ENCODE results near the gene NXT2. TPM values are rescaled to one million over a fixed set of nuclear protein-coding genes. Genes with fewer than 3 reads are reported as not detected.
"Not testable (repeated sequence)": the region's sequence is repeated elsewhere in the genome, so short reads cannot be mapped to it uniquely, and the experiment has no call there.

NXT2 gene
- total and polyA plus RNA-seq, 4 donors, result 7.4 to 16.8 (median 9.8) TPM

DNA sequence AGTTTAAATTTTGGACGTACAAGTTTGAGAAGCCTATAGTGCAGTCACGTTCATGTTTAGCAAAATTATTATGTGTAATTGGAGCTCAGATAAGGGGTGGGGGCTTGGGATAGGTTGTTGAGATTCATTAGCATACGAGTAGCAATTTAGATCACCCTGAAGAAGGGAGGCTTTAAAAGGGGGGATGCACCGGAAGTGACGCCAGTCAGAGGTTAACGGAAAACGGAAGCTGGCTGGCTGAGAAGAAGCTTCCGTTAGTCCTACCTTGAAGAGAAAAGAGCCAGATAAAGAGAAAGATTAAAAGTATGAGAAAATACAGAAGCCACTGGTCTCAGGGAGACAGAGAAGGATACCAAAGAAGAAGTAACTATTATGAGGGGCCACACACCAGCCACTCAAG lies 1.1 kb upstream of the NXT2 start:
- no peak for ATAC-seq (ENCODE audit: insufficient read depth, low FRiP score)
- 87 to 96% methylated on average over 8 of the region's 8 CpGs for WGBS, 2 donors
- TF ChIP-seq, protein P1, sequence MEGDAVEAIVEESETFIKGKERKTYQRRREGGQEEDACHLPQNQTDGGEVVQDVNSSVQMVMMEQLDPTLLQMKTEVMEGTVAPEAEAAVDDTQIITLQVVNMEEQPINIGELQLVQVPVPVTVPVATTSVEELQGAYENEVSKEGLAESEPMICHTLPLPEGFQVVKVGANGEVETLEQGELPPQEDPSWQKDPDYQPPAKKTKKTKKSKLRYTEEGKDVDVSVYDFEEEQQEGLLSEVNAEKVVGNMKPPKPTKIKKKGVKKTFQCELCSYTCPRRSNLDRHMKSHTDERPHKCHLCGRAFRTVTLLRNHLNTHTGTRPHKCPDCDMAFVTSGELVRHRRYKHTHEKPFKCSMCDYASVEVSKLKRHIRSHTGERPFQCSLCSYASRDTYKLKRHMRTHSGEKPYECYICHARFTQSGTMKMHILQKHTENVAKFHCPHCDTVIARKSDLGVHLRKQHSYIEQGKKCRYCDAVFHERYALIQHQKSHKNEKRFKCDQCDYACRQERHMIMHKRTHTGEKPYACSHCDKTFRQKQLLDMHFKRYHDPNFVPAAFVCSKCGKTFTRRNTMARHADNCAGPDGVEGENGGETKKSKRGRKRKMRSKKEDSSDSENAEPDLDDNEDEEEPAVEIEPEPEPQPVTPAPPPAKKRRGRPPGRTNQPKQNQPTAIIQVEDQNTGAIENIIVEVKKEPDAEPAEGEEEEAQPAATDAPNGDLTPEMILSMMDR (IDR thresholded peaks at IDR 0.05; ENCODE audit: control extremely low read depth, extremely low read depth), result no peak

DNA sequence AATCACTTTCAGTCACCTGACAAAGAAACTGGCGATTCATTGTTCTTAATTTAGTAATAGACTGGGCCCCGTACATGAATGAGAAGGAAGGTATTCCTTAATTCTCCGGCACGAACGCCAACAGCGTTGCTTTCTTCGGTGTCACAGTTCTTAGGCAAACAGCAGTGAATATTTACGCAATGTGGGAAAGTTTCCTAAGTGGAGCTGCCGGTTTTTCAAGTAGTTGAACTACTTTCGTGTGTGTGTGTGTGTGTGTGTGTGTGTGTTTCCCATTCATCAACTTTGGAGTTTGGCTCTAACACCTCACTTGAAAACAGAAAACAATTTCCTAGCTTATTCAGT lies 651 bp downstream of the NXT2 start:
- Histone ChIP-seq H3K9ac (ENCODE audit: insufficient read depth in 1 of 2, low read length in 2 of 2) (peak overlapping the region; percentile 33 to 73), H3K4me1 (ENCODE audit: control insufficient read depth in 5 of 5, insufficient read depth in 5 of 5, low read length in 5 of 5) (no peaks in the 10 kb centered on the region), H3K27me3 (ENCODE audit: control insufficient read depth in 3 of 3, insufficient read depth in 3 of 3, low read length in 2 of 3) (peaks cover 0 to 7% (median 0%) of the 10 kb centered on the region in 3 donors), H3K36me3 (ENCODE audit: control insufficient read depth in 4 of 4, insufficient read depth in 4 of 4, low read length in 4 of 4) (no peaks in the 10 kb centered on the region), H3K4me3 (no peak overlapping the region), H3K9me3 (ENCODE audit: control insufficient read depth in 4 of 4, insufficient read depth in 3 of 4, low read length in 3 of 4) (no peaks in the 10 kb centered on the region), H3K27ac (ENCODE audit: low read depth in 1 of 2, low read length in 1 of 2) (peak overlapping the region; percentile 86 to 89)
- TF ChIP-seq, protein P1 (IDR thresholded peaks at IDR 0.05; ENCODE audit: control extremely low read depth, extremely low read depth), result no peak
- 0 to 21% methylated on average over 10 of the region's 10 CpGs for WGBS, 2 donors
- DNase-seq, result peak; percentile 60 to 88 (median 86)
- ATAC-seq (ENCODE audit: insufficient read depth, low FRiP score), result peak; percentile 23

More for the DNA sequence above, 1.1 kb upstream of the NXT2 start:
- Histone ChIP-seq H3K27me3 (ENCODE audit: control insufficient read depth in 3 of 3, insufficient read depth in 3 of 3, low read length in 2 of 3) (peaks cover 0 to 16% (median 0%) of the 10 kb centered on the region in 3 donors), H3K9me3 (ENCODE audit: control insufficient read depth in 4 of 4, insufficient read depth in 3 of 4, low read length in 3 of 4) (no peaks in the 10 kb centered on the region), H3K4me3 (no peak overlapping the region), H3K9ac (ENCODE audit: insufficient read depth in 1 of 2, low read length in 2 of 2) (no peak overlapping the region), H3K27ac (ENCODE audit: low read depth in 1 of 2, low read length in 1 of 2) (no peak overlapping the region), H3K36me3 (ENCODE audit: control insufficient read depth in 4 of 4, insufficient read depth in 4 of 4, low read length in 4 of 4) (no peaks in the 10 kb centered on the region), H3K4me1 (ENCODE audit: control insufficient read depth in 5 of 5, insufficient read depth in 5 of 5, low read length in 5 of 5) (no peaks in the 10 kb centered on the region)
- no peak for DNase-seq

DNA sequence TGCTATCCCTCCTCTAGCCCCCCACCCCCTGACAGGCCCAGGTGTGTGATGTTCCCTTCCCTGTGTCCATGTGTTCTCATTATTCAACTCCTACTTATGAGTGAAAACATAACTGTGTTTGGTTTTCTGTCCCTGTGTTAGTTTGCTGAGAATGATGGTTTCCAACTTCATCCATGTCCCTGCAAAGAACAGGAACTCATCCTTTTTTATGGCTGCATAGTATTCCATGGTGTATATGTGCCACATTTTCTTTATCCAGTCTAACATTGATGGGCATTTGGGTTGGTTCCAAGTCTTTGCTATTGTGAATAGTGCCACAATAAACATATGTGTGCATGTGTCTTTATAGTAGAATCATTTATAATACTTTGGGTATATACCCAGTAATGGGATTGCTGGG lies 2.4 kb downstream of the NXT2 start:
- not testable (repeated sequence) for H3K36me3 ChIP-seq (ENCODE audit: control insufficient read depth in 4 of 4, insufficient read depth in 4 of 4, low read length in 4 of 4); H3K4me1 ChIP-seq (ENCODE audit: control insufficient read depth in 5 of 5, insufficient read depth in 5 of 5, low read length in 5 of 5); H3K4me3 ChIP-seq; H3K9ac ChIP-seq (ENCODE audit: insufficient read depth in 1 of 2, low read length in 2 of 2); H3K27ac ChIP-seq (ENCODE audit: low read depth in 1 of 2, low read length in 1 of 2); ATAC-seq (ENCODE audit: insufficient read depth, low FRiP score); DNase-seq; H3K9me3 ChIP-seq (ENCODE audit: control insufficient read depth in 4 of 4, insufficient read depth in 3 of 4, low read length in 3 of 4)
- H3K27me3 ChIP-seq (ENCODE audit: control insufficient read depth in 3 of 3, insufficient read depth in 3 of 3, low read length in 2 of 3), result peaks cover 0 to 12% (median 2%) of the 10 kb centered on the region in 3 donors

- no peaks in the 10 kb centered on the region for H3K9me3 ChIP-seq (ENCODE audit: control insufficient read depth in 4 of 4, insufficient read depth in 3 of 4, low read length in 3 of 4)
- H3K27me3 ChIP-seq (ENCODE audit: control insufficient read depth in 3 of 3, insufficient read depth in 3 of 3, low read length in 2 of 3), result no peaks in the 10 kb centered on the region
- ATAC-seq (ENCODE audit: insufficient read depth, low FRiP score) (no peak), DNase-seq (no peak)
- H3K4me1 ChIP-seq (ENCODE audit: control insufficient read depth in 5 of 5, insufficient read depth in 5 of 5, low read length in 5 of 5), result no peaks in the 10 kb centered on the region
- no peak overlapping the region for H3K4me3 ChIP-seq
- 38 to 39% methylated on average over 1 of the region's 1 CpG for WGBS, 2 donors
- TF ChIP-seq, protein P1 (IDR thresholded peaks at IDR 0.05; ENCODE audit: control extremely low read depth, extremely low read depth), result no peak
- no peak overlapping the region for H3K27ac ChIP-seq (ENCODE audit: low read depth in 1 of 2, low read length in 1 of 2)
- H3K36me3 ChIP-seq (ENCODE audit: control insufficient read depth in 4 of 4, insufficient read depth in 4 of 4, low read length in 4 of 4), result no peaks in the 10 kb centered on the region
- H3K9ac ChIP-seq (ENCODE audit: insufficient read depth in 1 of 2, low read length in 2 of 2), result no peak overlapping the region
These were observed 17.2 kb downstream of the NXT2 start for GRCh38 chrX:109553862-109554261.

- H3K36me3 ChIP-seq (ENCODE audit: control insufficient read depth in 4 of 4, insufficient read depth in 4 of 4, low read length in 4 of 4); H3K27ac ChIP-seq (ENCODE audit: low read depth in 1 of 2, low read length in 1 of 2); ATAC-seq (ENCODE audit: insufficient read depth, low FRiP score); H3K4me3 ChIP-seq; H3K9ac ChIP-seq (ENCODE audit: insufficient read depth in 1 of 2, low read length in 2 of 2); H3K9me3 ChIP-seq (ENCODE audit: control insufficient read depth in 4 of 4, insufficient read depth in 3 of 4, low read length in 3 of 4); DNase-seq; H3K4me1 ChIP-seq (ENCODE audit: control insufficient read depth in 5 of 5, insufficient read depth in 5 of 5, low read length in 5 of 5): not testable (repeated sequence)
- peaks cover 3 to 56% (median 7%) of the 10 kb centered on the region in 3 donors for H3K27me3 ChIP-seq (ENCODE audit: control insufficient read depth in 3 of 3, insufficient read depth in 3 of 3, low read length in 2 of 3)
- WGBS, 2 donors, result 80 to 100% methylated on average over 1 to 4 of the region's 4 CpGs
These were observed 39.4 kb downstream of the NXT2 start for GRCh38 chrX:109576083-109576482.

Measured in lung (tissue), 12 donors.